Lower leg skin (tissue), 3 donors: ENCODE measurements around the gene ABCC9.

Experiments used
- CTCF ChIP-seq, 3 donors: fragments of 450-650 bp; IDR thresholded peaks; one replicate each; pipeline ENCODE4 v1.5.1; 2016; ENCODE audit warnings: antibody characterized with exemption in 3 of 3, mild to moderate bottlenecking in 3 of 3, moderate library complexity in 2 of 3
- POLR2A ChIP-seq, 2 donors: fragments of 450-650 bp; IDR thresholded peaks; one replicate each; pipeline ENCODE4 v1.6.1; 2016 to 2017; ENCODE audit warnings: antibody characterized with exemption in 2 of 2, mild to moderate bottlenecking in 1 of 2, moderate library complexity in 1 of 2

GRCh38 chr12:21801522-21802288 lies 139.5 kb downstream of the ABCC9 start:
- no peak for TF ChIP-seq CTCF (IDR thresholded peaks at IDR 0.05)
- TF ChIP-seq POLR2A (IDR thresholded peaks at IDR 0.05) = no peak
